Thoracic aorta (tissue), 2 donors: ENCODE data around the gene RAP1B. TPM values are rescaled to one million over a fixed set of nuclear protein-coding genes. Genes with fewer than 3 reads are reported as not detected.
A peak's percentile ranks its signal among the peaks of the same experiment; 100 is the strongest.

Experiments
- ATAC-seq: fragments of 150-250 bp; one replicate; pipeline ENCODE4 v1.8.0; 2017; ENCODE audit warnings: low read depth; ENCODE audit not compliant: insufficient number of reproducible peaks, low FRiP score
- DNase-seq: peaks from one replicate; pipeline ENCODE4 v3.0.0-alpha.2; 2020; ENCODE audit warnings: low spot score
- H3K27ac ChIP-seq, 2 donors: fragments of 200-600 bp; sonication (generic); 1 replicate in 1 of 2; 2 replicates in 1 of 2; pipeline ENCODE4 v1.5.1; 2016; ENCODE audit warnings: mild to moderate bottlenecking in 2 of 2, moderate library complexity in 2 of 2
- H3K27me3 ChIP-seq: fragments of 200-600 bp; sonication (generic); replicated peaks from 2 replicates; pipeline ENCODE4 v1.6.0; 2016; ENCODE audit warnings: mild to moderate bottlenecking; ENCODE audit not compliant: insufficient read depth
- H3K36me3 ChIP-seq: fragments of 200-600 bp; sonication (generic); one replicate; pipeline ENCODE4 v1.5.1; 2016
- H3K4me1 ChIP-seq, 2 donors: fragments of 200-600 bp; sonication (generic); 1 replicate in 1 of 2; 2 replicates in 1 of 2; pipeline versions ENCODE4 v1.5.1 to v1.6.0; 2016; ENCODE audit warnings: low read depth in 2 of 2, mild to moderate bottlenecking in 1 of 2; ENCODE audit not compliant: control insufficient read depth in 1 of 2
- H3K4me3 ChIP-seq: fragments of 200-600 bp; sonication (generic); 2 replicates; pipeline ENCODE4 v1.5.1; 2016; ENCODE audit warnings: mild to moderate bottlenecking
- H3K9me3 ChIP-seq: fragments of 200-600 bp; sonication (generic); 2 replicates; pipeline ENCODE4 v1.5.1; 2016
- total RNA-seq, 2 donors: library from RNA; depleted of rRNA; stranded (reverse); fragments of >200 nt; gene quantifications; one replicate each; pipeline versions ENCODE4 v1.1.0 to v1.2.3, GENCODE V29; 2016
- TF ChIP-seq, protein P1 (sequence below): fragments of 200-600 bp; sonication (generic); IDR thresholded peaks from one replicate; pipeline ENCODE4 v1.5.1; 2019; ENCODE audit warnings: antibody characterized with exemption

The RAP1B gene
- total RNA-seq, 2 donors from 2014 or later, result 120 to 245 TPM

DNA sequence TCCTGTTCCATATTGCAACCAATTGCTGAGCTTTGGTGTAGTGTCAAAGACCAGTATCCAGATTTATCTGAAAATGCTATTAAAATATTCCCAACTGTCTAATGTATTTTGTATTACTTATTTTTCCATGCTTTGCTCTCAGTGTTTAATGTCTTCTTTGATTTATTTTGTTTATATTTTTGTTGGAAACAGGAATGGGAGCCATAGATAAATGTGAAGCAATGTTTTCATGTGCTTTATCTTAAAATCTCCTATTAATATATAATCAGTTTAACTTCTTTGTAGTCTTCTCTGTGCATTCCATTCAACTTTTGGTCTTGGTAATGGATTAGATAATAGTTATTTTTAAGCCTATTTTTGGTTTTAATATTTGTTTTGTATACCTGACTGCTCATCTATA lies 8.8 kb downstream of the RAP1B start:
- no peak for ATAC-seq
- peaks cover 84 to 93% of the 10 kb centered on the region in 2 donors for H3K4me1 ChIP-seq

DNA sequence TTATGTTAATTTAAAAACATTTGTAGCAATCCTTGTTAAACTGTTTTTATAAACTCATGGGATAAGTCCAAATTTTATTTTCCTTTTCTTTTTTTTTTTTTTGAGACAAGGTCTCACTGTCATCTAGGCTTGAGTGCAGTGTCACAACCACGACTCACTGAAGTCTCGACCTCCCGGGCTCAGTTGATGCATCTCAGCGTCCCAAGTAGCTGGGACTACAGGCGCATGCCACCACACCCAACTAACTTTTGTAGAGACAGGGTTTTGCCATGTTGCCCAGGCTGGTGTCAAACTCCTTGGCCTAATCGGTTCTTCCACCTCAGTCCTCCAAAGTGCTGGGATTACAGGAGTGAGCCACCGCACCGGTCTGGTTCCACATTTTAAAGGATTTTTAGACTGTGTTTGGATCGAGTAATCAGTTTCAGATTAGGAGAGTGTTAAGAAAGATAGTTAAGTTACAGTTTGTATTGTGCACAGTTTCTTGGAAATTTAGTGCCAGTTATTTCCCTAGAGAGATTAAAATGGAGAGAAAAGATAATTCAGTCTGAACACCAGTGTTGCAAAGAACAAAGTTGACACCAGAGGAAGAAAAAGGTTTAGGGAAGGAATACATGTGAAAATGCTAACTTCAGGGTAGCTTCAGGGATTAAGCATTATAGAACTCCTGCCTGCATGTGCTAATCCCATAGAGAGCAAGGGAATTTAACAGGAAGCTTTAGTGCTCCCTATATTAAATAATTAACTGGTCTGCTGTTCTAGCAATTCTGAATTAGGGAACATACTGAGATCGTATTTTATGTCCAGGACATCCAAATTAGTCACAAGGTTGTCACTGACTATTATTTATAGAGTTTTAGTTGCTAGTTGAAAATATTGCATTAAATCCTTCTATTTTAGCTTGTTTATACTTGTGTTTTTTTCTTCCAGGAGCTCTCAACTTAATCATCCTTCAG lies 10.1 kb downstream of the RAP1B start:
- H3K4me1 ChIP-seq, result peaks cover 77 to 91% of the 10 kb centered on the region in 2 donors

More for the DNA sequence above, 8.8 kb downstream of the RAP1B start:
- no peak for DNase-seq
- Histone ChIP-seq H3K9me3 (no peaks in the 10 kb centered on the region), H3K27ac (no peak overlapping the region), H3K27me3 (no peaks in the 10 kb centered on the region), H3K36me3 (no peaks in the 10 kb centered on the region), H3K4me3 (peak overlapping the region; percentile 3)
- TF ChIP-seq, protein P1, sequence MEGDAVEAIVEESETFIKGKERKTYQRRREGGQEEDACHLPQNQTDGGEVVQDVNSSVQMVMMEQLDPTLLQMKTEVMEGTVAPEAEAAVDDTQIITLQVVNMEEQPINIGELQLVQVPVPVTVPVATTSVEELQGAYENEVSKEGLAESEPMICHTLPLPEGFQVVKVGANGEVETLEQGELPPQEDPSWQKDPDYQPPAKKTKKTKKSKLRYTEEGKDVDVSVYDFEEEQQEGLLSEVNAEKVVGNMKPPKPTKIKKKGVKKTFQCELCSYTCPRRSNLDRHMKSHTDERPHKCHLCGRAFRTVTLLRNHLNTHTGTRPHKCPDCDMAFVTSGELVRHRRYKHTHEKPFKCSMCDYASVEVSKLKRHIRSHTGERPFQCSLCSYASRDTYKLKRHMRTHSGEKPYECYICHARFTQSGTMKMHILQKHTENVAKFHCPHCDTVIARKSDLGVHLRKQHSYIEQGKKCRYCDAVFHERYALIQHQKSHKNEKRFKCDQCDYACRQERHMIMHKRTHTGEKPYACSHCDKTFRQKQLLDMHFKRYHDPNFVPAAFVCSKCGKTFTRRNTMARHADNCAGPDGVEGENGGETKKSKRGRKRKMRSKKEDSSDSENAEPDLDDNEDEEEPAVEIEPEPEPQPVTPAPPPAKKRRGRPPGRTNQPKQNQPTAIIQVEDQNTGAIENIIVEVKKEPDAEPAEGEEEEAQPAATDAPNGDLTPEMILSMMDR, result no peak

DNA sequence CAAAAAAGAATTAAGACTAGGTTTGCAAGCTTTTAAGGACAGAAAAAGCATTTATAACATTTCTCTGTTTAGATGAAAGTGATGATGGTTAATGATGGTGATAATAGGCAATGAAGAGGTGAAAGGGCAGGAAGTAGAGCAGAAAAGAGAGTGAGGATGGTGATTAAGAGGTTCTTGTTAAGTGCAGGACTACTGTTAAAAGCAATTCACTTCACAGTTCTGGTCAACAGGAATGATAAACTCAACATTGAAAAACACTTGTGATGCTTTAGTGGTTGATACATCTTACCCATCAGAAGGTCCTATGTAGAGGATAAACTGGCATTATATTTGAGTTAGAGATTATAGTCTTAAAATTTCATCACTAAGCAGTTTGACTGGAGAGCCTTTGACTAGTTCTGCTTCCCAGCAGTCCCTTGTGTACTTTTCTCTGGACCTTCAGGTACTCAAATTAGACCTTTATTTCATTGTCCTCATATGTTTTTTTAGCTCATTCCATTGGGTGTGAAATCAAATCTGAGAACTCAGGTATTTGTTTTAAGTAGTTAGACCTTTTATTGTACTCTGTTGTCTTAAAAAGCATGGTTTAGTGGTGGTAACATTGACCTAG lies 10.9 kb downstream of the RAP1B start:
- TF ChIP-seq, protein P1, result no peak
- Histone ChIP-seq H3K36me3 (no peaks in the 10 kb centered on the region), H3K9me3 (no peaks in the 10 kb centered on the region), H3K27me3 (no peaks in the 10 kb centered on the region), H3K4me1 (peaks cover 72 to 83% of the 10 kb centered on the region in 2 donors), H3K27ac (no peak overlapping the region), H3K4me3 (no peak overlapping the region)
- ATAC-seq (no peak), DNase-seq (no peak)

More for the DNA sequence above, 10.1 kb downstream of the RAP1B start:
- Histone ChIP-seq H3K27me3 (no peaks in the 10 kb centered on the region), H3K4me3 (peak overlapping the region; percentile 23), H3K27ac (no peak overlapping the region), H3K36me3 (no peaks in the 10 kb centered on the region), H3K9me3 (no peaks in the 10 kb centered on the region)
- ATAC-seq, result no peak
- TF ChIP-seq, protein P1, result no peak
- DNase-seq, result no peak

DNA sequence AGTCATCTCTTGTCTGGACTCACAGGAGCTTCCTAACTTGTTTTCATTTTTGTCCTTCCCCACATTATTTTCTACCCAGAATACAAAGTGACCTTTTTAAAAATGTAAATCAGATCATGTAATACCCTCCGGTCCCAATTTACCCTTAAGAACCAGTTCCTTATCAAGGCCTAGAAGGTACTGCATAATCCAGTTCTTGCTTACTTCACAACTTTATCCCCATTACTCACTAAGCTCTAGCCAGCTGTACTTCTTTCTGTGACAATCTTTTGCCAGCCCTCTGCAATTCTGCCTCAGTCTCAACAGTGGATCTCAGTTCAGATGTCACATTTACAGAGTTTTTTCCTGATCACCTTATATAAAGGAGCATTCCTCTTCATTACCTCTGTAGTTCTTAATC lies 11.6 kb downstream of the RAP1B start:
- DNase-seq (no peak), ATAC-seq (no peak)
- TF ChIP-seq, protein P1, result no peak
- Histone ChIP-seq H3K9me3 (no peaks in the 10 kb centered on the region), H3K4me3 (peak overlapping the region; percentile 10), H3K27ac (no peak overlapping the region), H3K27me3 (no peaks in the 10 kb centered on the region), H3K4me1 (peaks cover 66 to 76% of the 10 kb centered on the region in 2 donors), H3K36me3 (no peaks in the 10 kb centered on the region)

DNA sequence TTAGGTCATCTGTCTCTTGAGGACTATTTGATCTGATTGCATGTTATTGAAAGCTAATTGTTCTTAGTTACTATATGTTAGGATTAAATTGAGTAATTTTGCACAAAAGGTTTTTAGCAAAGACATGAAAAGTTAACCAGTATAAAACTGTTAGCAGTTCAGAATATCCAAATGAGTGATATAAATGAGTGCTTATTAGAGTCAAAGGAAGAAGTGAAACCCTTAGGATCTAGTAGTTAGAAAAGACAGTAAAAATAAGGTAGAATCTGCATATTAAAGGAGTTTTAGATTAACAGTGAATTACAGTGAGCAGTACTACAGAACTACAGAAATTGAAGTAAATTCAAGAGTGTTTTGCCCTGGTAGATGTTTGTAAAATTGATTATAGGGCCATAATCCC lies 12.4 kb downstream of the RAP1B start:
- ATAC-seq (no peak), DNase-seq (no peak)
- Histone ChIP-seq H3K36me3 (no peaks in the 10 kb centered on the region), H3K27ac (no peak overlapping the region), H3K9me3 (peaks cover 5% of the 10 kb centered on the region), H3K4me3 (no peak overlapping the region), H3K27me3 (no peaks in the 10 kb centered on the region), H3K4me1 (peaks cover 58 to 68% of the 10 kb centered on the region in 2 donors)
- TF ChIP-seq, protein P1, result no peak
